Measurements from ENCODE around the gene MED25. TPM values are rescaled to one million over a fixed set of nuclear protein-coding genes. Genes with fewer than 3 reads are reported as not detected.

Gene MED25
- total and polyA plus RNA-seq, 2 experiments from 2014 or later: 45.6 to 58.6 TPM

GRCh38 chr19:49772850-49773432 lies 45.1 kb upstream of the MED25 start:
- H3K9me3 Mint-ChIP-seq: no peaks in the 10 kb centered on the region; the same call in 2 of the 3 replicates
- H3K27me3 Mint-ChIP-seq (ENCODE audit: insufficient read depth, low read depth, poor library complexity): peaks cover 10% of the 10 kb centered on the region
- no peak overlapping the region for H3K4me3 Mint-ChIP-seq
- Histone ChIP-seq H3K79me2 (replicated peaks; ENCODE audit: insufficient read depth) (peaks cover 39% of the 10 kb centered on the region), H2AFZ (no peak overlapping the region), H3K4me1 (ENCODE audit: insufficient read depth) (no peaks in the 10 kb centered on the region), H3K36me3 (ENCODE audit: insufficient read depth) (no peaks in the 10 kb centered on the region), H3K9me2 (ENCODE audit: insufficient read depth) (no peaks in the 10 kb centered on the region), H3K27me3 (ENCODE audit: insufficient read depth) (no peaks in the 10 kb centered on the region), H3K4me3 (no peak overlapping the region), H4K20me1 (replicated peaks; ENCODE audit: insufficient read depth) (no peaks in the 10 kb centered on the region; the same call in 1 of the 2 replicates), H3K27ac (ENCODE audit: low read depth) (no peak overlapping the region; the same call in 1 of the 2 replicates), H3K4me2 (no peak overlapping the region), H3F3A (replicated peaks; ENCODE audit: low read depth) (no peaks in the 10 kb centered on the region)
- H3K4me1 Mint-ChIP-seq: peaks cover 8% of the 10 kb centered on the region
- ATAC-seq (no peak), DNase-seq (ENCODE audit: low spot score) (no peak)
- TF ChIP-seq, protein P1, sequence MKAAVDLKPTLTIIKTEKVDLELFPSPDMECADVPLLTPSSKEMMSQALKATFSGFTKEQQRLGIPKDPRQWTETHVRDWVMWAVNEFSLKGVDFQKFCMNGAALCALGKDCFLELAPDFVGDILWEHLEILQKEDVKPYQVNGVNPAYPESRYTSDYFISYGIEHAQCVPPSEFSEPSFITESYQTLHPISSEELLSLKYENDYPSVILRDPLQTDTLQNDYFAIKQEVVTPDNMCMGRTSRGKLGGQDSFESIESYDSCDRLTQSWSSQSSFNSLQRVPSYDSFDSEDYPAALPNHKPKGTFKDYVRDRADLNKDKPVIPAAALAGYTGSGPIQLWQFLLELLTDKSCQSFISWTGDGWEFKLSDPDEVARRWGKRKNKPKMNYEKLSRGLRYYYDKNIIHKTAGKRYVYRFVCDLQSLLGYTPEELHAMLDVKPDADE (IDR thresholded peaks at IDR 0.05): no peak
- no peak for TF ChIP-seq EZH2 (IDR thresholded peaks at IDR 0.05; ENCODE audit: low read depth, unreplicated experiment)
- TF ChIP-seq EZH2phosphoT487 (IDR thresholded peaks at IDR 0.05; ENCODE audit: unreplicated experiment): no peak
- TF ChIP-seq CREB1 (CRISPR knock-in tag; IDR thresholded peaks at IDR 0.05; ENCODE audit: low read depth): no peak
- TF ChIP-seq STAT1 (IDR thresholded peaks at IDR 0.05; ENCODE audit: unreplicated experiment): no peak
- no peak for TF ChIP-seq ZNF331 (CRISPR knock-in tag; IDR thresholded peaks at IDR 0.05; ENCODE audit: low read depth)
- TF ChIP-seq POLR2AphosphoS5 (IDR thresholded peaks at IDR 0.05; ENCODE audit: low read depth): no peak
- TF ChIP-seq NANOG (IDR thresholded peaks at IDR 0.05; ENCODE audit: borderline replicate concordance): no peak
- no peak for TF ChIP-seq REST (IDR thresholded peaks at IDR 0.05; ENCODE audit: unreplicated experiment)
- no peak for TF ChIP-seq ZNF462 (CRISPR knock-in tag; IDR thresholded peaks at IDR 0.05)
- TF ChIP-seq JUNB (IDR thresholded peaks at IDR 0.05; ENCODE audit: unreplicated experiment): no peak
- TF ChIP-seq ZNF114 (CRISPR knock-in tag; IDR thresholded peaks at IDR 0.05): no peak
- TF ChIP-seq, protein P2, sequence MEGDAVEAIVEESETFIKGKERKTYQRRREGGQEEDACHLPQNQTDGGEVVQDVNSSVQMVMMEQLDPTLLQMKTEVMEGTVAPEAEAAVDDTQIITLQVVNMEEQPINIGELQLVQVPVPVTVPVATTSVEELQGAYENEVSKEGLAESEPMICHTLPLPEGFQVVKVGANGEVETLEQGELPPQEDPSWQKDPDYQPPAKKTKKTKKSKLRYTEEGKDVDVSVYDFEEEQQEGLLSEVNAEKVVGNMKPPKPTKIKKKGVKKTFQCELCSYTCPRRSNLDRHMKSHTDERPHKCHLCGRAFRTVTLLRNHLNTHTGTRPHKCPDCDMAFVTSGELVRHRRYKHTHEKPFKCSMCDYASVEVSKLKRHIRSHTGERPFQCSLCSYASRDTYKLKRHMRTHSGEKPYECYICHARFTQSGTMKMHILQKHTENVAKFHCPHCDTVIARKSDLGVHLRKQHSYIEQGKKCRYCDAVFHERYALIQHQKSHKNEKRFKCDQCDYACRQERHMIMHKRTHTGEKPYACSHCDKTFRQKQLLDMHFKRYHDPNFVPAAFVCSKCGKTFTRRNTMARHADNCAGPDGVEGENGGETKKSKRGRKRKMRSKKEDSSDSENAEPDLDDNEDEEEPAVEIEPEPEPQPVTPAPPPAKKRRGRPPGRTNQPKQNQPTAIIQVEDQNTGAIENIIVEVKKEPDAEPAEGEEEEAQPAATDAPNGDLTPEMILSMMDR (conservative IDR thresholded peaks at IDR 0.05; ENCODE audit: low read depth in 2 of 2): no peak
- peak overlapping the region; percentile 74 for H3K27ac Mint-ChIP-seq
- peaks cover 7% of the 10 kb centered on the region for H3K36me3 Mint-ChIP-seq (ENCODE audit: low read depth)

All from GM23338 (cell line).